Measurements from ENCODE around the gene CNTN6.

DNA sequence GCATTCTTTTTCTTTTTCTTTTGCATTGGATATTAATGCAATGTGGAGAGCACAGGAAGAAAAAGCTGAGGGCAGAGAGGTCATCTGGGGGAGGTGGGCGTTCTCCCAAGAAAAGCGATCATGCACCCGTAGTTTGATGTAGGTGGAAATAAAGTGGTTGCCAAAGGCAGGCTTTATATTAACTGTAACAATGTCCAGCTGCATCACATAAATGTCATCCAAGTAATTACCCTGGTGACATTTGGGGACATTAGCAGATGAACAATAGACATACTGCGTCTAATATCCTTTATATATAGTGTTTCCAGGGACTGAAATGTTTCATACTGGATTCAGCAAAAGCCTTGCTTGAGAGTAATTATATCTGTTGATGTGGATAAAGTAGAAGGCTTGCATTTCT is 135.5 kb downstream of the CNTN6 start:
- TF ChIP-seq POLR2A (IDR thresholded peaks at IDR 0.05; ENCODE audit: low read depth, low read length) (no peak), POLR2AphosphoS5 (IDR thresholded peaks at IDR 0.05; ENCODE audit: low read depth, low read length) (no peak), TAF1 (IDR thresholded peaks at IDR 0.05; ENCODE audit: low read depth, low read length) (no peak), SPI1 (IDR thresholded peaks at IDR 0.05; ENCODE audit: low read depth, low read length) (no peak), POU2F2 (IDR thresholded peaks at IDR 0.05; ENCODE audit: low read depth, low read length) (no peak), PAX5 (IDR thresholded peaks at IDR 0.05; ENCODE audit: insufficient read depth, low read length, severe bottlenecking) (no peak)

Data from GM12891 (cell line).